HL-60/S4 treated with phorbol 12-myristate 13-acetate at 8.2 ng/mL for 4 days and 3 days (cell line): Measurements from ENCODE around the gene LIN52.
"Not testable (repeated sequence)": the region's sequence is repeated elsewhere in the genome, so short reads cannot be mapped to it uniquely, and the experiment has no call there.

Experiments used
- in situ Hi-C: fragments of 300-500 bp; cut with MboI; formaldehyde crosslinking; loops from 2 replicates; pipeline ENCODE4 v1.15.0; 2022; ENCODE audit warnings: low sequenced_read_pairs

LIN52 gene

DNA sequence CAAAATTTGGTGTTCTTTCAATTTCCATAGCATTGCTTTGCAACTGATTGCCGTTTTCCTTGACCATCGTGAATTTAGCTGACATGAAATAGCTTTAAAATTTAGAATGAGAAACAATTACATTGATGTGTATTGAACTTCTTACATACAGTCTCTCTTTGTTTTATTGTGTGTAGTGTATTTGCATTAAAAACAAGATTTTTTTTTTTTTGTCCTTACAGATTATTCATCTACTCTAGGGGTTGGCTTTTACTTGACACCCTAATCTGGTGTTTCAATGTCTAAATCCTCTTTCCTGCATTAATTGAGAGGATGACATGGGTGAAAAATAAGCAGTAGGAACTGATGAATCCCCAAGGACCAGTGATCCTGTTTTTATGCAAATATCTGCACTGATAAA lies 20.6 kb downstream of the LIN52 start:
- in situ Hi-C loops, result loop anchor here (25.0 kb wide), 1 partner anchor 132 kb away; the partner anchor contains the start of gene VSX2

DNA sequence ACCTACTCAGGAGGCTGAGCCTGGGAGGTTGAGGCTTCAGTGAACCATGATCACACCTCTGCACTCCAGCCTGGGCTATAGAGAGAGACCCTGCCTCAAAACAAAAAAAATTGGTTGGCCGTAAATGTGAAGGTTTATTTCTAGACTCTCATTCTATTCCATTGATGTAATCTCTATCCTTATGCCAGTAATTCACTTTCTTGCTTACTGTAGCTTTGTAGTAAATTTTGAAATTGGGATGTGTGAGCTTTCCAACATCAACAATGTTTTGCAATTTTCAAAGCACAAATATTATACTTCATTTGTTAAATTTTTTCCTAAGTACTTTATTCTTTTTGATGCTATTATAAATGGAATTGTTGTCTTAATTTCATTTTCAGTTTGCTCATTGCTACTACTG lies 24.6 kb downstream of the LIN52 start:
- in situ Hi-C loops, result loop anchor here (25.0 kb wide), 1 partner anchor 128 kb away; the partner anchor contains the start of gene VSX2

DNA sequence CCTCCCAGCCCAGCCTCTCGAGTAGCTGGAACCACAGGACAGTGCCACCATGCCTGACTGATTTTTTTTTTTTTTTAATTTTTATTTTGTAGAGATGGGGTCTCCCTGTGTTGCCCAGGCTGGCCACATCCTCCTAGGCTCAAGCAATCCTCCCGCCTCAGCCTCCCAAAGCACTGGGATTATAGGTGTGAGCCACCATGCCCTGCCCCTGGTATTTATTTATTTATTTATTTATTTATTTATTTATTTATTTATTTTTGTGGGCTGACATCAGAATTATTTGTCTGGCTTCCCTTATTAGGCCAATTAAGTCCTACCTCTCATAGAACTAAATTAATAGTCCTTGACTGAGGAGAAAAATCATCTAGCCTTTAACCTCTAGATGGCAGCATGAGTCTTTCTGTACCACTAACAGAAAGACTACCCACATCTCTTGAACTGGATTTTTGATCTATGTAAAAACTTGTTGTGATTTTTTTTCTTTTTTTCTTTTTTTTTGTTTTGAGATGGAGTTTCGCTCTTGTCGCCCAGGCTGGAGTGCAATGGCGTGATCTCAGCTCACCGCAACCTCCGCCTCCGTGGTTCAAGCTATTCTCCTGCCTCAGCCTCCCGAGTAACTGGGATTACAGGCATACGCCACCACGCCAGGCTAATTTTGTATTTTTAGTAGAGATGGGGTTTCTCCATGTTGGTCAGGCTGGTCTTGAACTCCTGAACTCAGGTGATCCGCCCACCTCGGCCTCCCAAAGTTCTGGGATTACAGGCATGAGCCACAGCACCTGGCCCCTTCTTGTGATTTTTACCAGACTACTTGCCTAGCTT lies 26.9 kb downstream of the LIN52 start:
- in situ Hi-C loops, result loop anchor here (25.0 kb wide), 1 partner anchor 126 kb away; the partner anchor contains the start of gene VSX2

DNA sequence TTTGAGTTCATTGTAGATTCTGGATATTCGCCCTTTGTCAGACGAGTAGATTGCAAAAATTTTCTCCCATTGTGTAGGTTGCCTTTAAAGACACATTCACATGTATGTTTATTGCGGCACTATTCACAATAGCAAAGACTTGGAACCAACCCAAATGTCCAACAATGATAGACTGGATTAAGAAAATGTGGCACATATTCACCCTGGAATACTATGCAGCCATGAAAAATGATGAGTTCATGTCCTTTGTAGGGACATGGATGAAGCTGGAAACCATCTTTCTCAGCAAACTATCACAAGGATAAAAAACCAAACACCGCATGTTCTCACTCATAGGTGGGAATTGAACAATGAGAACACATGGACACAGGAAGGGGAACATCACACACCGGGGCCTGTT lies 40.7 kb downstream of the LIN52 start:
- in situ Hi-C loops, result not testable (repeated sequence)

DNA sequence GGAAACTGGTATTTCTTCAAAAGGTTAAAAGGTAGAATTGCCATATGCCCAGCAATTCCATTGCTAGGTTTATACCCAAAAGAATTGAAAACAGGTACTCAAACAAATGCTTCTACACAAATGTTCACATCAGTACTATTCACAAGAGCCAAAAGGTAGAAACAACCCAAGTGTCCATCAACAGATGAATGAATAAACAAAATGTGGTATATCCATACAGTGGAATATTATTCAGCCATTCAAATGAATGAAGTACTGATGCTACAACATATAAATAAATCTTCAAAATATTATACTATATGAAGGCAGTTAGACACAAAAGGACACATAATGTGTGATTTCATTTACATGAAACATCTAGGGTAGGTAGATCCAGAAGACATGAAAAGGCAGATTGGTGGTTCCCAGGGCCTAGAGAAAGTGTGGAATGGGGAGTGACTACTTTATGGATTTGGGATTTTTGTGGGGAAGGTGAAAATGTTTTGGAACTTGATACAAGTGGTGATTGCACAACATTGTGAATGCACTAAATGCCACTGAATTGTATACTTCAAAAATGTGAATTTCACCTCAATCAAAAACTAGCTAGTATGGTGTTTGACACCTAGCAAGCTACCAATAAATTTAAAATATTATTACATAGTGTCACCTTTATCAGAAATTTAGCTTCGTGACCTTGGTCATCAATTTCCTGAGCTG lies 41.7 kb downstream of the LIN52 start:
- in situ Hi-C loops, result no loop called here

DNA sequence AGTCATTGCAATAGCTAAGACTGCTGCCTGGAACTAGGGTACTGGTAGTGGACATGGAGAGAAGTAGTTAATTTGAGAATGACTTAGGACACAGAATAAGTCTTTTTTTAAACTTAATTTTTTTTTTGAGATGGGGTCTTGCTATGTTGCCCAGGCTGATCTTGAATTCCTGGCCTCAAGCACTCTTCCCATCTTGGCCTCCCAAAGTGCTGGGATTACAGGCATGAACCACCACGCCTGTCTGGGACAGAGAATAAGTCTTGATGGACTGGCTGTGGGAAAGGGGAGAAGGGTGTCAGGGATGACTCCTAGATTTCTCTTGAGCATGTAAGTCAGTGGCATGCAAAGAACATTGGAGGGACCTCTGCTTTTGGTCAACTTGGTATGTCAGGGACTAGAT lies 42.9 kb downstream of the LIN52 start:
- in situ Hi-C loops, result no loop called here

DNA sequence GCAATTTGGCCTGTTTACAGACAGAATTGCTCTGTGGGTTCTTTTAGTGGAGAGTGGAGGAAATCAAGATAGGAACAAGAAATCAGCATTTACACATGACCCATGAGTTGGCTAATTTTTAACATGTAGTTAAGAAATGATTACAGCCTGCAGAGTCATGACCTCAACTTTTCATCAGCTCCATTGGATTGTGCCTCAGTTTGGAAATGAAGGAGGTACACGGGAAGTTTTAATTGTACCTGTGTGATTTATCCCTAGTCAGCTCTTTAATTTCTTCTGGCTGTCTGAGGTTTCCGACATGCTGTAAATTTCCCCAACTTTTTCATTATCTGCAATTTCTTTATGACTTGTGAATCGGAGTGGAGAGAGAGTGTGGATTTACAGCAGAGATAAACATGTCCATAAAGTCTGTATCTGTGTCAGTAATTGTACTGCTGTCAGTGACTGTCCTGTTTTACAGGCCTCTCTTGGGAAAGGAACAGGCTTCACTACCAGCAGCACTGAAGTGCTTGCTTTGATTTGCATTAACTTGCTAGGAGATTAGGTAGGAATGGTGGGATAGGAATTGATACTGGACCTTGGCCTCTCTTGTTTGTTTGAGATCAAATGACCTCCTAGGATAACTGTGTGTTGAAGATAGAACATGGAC lies 49.2 kb downstream of the LIN52 start:
- in situ Hi-C loops, result no loop called here

DNA sequence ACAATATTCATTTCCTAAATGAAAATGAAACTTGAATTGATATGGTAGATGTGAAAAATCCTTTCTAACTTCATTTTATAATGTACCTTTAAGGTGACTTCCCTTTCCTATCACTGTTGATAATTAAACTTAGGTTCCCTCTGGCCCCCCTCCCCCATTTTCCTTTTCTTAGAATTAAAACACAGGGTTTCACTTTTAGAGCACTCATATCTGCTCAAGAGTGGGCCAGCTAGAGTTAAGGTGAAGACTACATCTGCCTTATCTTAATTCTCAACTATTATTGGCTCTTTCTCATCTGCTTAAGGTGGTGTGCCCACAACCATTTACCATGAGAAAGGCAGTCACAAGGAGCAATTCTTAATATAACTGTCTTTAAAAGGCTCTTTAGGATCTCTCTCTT lies 49.7 kb downstream of the LIN52 start:
- in situ Hi-C loops, result no loop called here

DNA sequence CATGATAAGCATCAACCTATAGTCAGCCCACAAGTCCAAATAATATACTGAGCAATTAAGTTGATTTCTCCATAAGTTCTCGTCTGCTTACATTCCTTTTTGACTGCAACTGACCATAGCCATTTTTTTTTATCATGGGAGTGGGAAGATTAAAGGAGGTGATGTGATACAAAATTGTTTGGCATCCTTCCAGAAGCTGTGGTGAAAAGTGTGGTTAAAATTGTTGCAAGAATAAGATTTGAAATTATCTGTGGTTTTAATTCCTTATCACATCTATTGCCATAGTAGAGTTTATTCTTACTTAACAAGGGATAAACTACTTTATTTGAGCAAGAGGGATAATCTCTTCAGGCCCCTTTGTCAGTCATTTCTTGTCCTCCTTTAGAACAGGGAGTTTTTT lies 50.7 kb downstream of the LIN52 start:
- in situ Hi-C loops, result no loop called here

DNA sequence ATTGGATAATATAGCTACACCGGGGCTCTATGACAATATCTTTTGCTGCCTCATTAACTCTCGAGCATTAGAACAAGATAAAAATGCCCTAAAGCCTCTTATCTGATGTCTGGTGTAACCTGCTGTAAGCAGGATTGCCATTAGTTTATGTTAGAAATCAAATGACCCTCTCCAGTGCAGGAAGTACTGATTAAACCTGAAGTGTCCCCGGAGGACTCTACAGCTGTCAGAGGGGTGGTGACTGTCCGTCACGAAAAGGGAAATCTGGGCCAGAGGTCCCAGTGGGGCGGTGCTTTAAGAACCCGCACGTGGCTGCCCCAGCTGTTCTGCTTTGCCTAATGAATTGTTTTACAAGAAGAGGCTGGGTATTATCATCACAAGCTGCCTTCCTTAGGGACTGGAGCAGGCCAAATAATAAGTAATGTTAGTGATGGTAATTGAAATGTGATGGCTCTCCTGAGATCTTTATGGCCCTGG lies 55.7 kb downstream of the LIN52 start:
- in situ Hi-C loops, result no loop called here

DNA sequence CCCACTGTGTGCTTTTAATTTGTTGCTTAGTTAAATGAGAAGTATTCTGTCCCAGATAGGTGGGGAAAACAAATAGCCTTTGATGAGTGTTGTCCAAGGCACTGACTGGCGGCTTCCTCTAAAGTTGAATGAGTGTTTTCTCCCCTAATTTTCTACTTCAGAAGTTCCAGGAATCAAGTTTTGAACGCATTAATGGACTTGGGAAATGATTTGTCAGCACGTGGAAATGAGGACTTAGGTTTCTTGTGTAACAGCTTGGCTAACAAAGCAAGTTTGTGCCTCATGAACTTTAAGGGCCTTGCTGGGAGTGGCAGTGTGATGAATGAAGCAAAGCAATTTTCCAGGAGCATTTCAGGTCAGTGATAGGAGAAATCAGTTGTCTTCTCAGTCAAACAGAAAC lies 56.9 kb downstream of the LIN52 start:
- in situ Hi-C loops, result no loop called here

DNA sequence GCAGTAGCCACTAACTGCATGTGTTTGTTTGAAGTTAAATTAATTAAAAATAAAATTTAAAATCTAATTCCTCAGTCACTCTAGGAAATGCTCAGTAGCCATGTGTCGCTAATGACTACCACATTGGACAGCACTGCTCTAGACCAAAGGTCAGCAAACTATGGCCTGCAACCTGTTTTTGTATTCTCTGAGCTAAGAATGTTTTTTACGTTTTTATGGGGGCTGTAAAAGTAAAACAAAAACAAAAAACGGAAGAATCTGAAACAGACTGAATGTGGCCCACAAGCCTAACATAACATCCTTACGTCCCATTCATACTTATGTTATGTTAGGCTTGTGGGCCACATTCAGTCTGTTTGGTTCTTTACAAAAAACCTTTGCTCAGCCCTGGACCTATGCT lies 57.8 kb downstream of the LIN52 start:
- in situ Hi-C loops, result no loop called here

DNA sequence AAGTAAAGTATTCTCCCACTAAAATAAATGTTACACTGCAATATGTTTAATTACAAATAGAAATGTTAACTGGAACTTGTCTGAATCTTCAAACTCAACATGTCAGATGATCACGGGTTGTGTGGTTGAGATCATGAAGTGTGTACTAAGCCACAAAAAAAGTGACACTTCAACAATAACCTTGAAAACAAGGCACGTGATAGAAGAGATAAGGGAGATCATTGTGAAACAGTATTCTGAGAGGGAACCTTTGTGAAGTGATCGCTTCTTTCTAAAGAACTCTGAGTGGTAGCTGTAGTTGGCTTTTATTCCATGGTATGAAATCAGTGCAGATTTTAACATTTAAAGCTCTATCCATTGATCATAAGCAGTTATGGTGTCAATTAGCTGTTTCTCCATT lies 60.0 kb downstream of the LIN52 start:
- in situ Hi-C loops, result no loop called here

DNA sequence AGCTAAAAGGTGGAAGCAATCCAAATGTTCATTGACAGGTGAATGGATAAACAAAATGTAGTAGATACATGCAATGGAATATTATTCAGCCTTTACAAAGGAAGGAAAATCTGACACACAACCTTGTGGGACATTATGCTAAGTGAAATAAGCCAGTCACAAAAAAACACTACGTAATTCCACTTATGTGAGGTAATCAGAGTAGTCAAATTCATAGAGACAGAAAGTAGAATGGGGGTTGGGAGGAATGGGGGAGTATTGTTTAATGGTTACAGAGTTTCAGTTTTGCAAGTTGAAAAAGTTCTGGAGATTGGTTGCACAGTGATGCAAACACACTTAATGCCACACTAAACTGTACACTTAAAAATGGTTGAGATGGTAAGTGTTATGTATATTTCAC lies 62.8 kb downstream of the LIN52 start:
- in situ Hi-C loops, result no loop called here

DNA sequence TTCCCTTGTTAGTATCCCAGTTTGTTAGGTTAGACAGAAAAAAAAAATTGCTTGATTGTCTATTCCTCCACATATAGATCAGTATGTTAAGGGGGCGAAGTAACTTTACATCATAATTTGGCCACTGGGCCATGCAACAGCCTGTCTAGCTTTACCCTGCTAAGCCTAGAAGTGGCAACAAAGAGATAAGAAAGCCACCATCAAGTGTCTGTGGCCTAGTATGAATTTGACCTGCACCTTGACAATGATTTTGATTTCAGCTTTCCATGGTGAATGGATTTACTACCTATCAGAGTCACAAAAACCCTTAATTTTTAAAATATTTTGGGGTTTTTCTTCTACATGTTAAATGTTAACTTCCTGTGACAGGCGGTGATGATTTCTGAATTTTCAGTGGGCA lies 63.9 kb downstream of the LIN52 start:
- in situ Hi-C loops, result no loop called here

DNA sequence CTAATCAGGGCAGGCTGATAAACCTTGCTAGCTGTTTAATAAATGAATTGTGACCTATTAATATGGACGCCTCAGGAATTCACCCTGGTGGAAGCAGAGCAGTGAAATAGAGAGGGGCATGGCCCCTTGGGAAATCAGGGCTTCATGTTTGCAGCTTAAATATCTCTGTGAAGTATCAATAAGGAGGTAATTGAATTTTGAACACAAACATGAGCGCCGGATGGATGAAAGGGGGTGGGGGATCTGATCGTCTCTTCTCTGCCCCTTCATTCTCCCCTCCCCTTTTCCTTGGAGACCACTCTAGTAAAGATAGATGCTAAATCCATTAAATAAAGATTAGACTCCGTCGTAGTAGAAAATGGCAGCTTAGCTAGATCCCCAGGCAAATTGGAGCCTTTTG lies 70.5 kb downstream of the LIN52 start:
- in situ Hi-C loops, result no loop called here

DNA sequence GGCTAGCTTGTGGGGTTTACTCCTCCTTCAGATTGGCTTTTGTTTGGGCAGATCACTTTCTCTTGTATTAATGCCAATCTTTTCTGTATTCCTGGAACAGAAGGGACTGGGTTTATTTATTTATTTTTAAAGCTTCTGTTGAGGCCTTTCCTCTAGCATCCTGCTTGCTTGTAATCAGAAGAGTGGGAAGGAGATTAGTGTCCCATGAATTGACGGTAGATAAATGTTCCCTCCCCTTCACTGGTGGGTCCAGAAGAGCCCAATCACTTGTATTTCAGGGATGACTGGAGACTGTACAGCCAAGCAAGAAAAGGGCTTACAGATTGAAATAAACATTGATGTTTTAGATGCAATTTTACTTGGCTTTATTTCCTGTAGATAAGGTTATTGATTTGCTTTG lies 71.0 kb downstream of the LIN52 start:
- in situ Hi-C loops, result no loop called here

DNA sequence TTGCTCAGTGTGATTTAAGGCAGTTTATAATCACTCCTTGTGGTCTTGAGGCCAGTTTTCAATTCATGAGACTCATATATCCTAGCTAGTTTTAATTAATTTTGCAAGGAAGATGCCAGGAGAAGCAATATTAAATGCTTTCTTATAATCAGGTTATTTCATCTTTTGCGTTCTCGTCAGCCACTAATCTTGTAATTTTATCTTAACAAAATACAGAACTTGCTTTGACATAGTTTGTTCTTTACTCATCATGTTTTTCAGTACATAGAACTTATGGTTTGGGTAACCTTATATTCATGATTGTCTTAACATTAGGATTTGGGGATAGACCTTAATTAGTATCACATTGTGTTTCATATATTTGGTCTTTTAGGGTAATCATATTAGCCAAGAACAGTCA lies 76.0 kb downstream of the LIN52 start:
- in situ Hi-C loops, result no loop called here

DNA sequence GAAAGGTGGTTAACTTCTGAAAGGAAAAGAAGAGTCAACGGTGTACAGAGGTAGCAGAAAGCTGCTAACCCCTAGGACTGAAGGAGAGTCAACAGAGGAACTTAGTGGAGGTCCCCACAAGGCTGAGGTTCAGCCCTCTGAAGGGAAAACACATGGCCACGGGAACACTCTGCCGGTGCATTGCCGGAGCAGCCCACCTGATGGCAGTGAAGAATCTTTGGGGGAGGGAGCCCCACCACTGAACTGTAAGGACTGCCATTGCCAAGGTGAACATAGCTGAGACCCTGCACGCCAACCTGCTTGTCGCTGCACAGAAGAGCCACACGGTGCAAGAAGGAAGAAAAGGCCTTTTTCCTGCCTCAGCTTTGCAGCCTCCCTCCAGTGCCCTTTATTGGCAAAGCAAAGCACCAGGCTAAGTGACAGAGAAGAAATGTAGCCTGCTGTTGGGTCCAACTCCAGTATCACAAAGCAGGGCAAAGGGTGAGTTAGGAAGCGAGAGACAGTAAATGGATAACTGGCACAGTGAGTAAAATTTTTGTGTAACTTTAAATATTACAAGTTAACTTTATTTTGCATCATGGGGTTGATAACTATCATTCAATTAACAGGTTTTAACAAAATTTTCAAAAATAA lies 76.9 kb downstream of the LIN52 start:
- in situ Hi-C loops, result no loop called here

DNA sequence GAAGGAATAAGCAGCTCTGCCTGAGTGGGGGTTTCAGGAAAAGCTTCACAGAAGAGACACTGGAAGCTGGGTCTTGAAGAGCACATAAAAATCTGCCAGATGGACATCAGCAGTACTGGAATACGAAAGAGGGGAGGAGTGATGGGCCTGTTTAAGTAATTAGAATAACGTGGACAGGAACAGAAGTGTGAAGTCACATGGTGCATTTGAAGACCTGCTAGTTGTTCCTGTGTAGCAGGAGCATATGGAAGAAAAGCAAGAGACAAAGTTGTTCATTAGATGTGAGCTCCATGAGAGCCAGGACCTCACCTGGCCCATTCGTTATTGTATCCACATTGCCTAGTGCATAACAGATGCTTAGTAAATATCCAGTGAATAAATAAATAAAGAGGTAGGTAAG lies 85.2 kb downstream of the LIN52 start:
- in situ Hi-C loops, result no loop called here

DNA sequence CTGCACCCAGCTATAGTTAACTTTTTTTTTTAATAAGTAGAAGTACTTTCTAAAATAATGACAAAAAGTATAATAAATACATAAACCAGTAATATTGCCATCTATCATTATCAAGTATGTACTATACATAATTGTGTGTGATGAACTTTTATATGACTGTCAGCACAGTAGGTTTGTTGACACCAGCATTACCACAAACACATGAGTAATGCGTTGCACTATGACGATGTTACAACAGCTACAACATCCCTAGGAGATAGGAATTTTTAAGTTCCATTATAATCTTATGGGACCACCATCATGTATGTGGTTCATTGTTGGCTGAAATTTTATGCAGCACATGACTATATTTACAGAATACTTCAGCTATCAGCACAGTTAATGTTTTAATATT lies 91.6 kb downstream of the LIN52 start:
- in situ Hi-C loops, result no loop called here
